DMS153 treated with DMSO at 0.1 percent for 48 hours (cell line): Measurements from ENCODE around the gene VIP.

ENCODE experiments used
- DNase-seq: peaks from one replicate; lab custom pipeline; 2025; ENCODE audit not compliant: unreplicated experiment; lab: John Stamatoyannopoulos, UW

The VIP gene

GRCh38 chr6:152776833-152777232 lies 26.2 kb downstream of the VIP start:
- DNase-seq = no peak

DNA sequence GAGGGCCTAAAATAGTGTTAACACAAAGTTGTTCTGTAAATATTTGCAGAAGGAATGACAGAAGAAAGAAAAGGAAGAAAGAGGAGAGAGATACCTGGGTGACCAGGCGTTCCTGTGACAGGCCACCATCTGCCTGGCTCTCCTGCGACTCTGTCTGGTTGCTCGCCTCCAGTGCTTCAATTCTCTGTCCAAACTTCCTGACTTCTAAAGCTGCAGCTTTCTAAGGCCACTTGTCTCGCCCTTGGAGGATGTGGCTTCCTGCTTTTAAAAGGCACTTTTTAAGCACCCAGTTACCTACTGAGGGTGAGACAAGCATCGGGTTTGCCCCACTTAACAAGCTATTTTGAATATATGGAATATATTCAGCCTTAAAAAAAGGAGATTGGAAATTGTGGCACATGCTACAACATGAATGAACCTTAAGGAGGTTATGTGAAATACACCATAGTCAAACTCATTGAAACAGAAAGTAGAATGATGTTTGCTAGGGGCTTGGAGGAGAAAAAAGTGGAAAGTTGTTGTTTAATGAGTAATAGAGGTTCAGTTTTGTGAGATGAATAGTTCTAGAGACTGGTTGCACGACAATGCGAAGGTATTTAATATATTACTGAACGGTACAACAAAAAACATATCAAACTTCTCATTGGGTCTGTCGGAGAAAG lies 32.8 kb downstream of the VIP start:
- DNase-seq = no peak

DNA sequence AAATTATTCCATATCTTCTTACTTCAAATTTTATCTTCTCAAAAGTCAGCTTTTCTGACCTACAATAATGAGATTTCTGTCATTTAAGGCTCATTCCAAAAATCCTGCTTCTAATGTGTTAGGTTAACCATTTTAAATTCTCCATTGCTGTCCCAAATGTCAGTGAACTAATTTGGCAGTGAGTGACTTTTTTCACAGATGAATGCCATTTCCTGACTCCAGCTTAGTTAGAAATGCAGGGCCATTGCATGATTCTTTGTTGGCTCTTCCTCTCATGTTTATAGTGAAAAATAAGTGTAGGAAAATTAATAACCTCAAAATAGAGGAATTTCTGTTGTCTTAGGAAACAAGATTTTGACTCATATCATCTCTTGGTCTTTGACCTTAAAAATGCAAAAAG lies 44.1 kb downstream of the VIP start:
- no peak for DNase-seq

GRCh38 chr6:152804150-152804549 lies 53.6 kb downstream of the VIP start:
- DNase-seq = no peak
